SK-N-SH treated with all-trans-retinoic acid at 6 μM for 48 hours (cell line): ENCODE results near the gene FAM136A.
"Not testable (repeated sequence)": the region's sequence is repeated elsewhere in the genome, so short reads cannot be mapped to it uniquely, and the experiment has no call there.

Source experiments
- ATAC-seq: fragments of 200-7000 bp; cut with Tn5 transposase; 3 replicates; pipeline ENCODE4 v1.9.1; 2020; ENCODE audit warnings: mild to moderate bottlenecking, moderate library complexity
- ARNTL ChIP-seq: fragments of 450-650 bp; formaldehyde crosslinking; IDR thresholded peaks from 2 replicates; pipeline ENCODE4 v1.5.0; 2020; ENCODE audit warnings: low read depth, mild to moderate bottlenecking, moderate library complexity, borderline replicate concordance
- CSDC2 ChIP-seq: fragments of 250-450 bp; sonication (Bioruptor Pico); IDR thresholded peaks from 2 replicates; pipeline ENCODE4 v1.5.0; 2020; ENCODE audit warnings: mild to moderate bottlenecking, moderate library complexity
- ESRRG ChIP-seq: fragments of 250-450 bp; sonication (Bioruptor Pico); IDR thresholded peaks from 2 replicates; pipeline ENCODE4 v1.6.1; 2021; ENCODE audit warnings: mild to moderate bottlenecking
- GLIS3 ChIP-seq: fragments of 250-450 bp; sonication (Bioruptor Pico); IDR thresholded peaks from 2 replicates; pipeline ENCODE4 v1.5.0; 2020; ENCODE audit warnings: mild to moderate bottlenecking, moderate library complexity
- ISL1 ChIP-seq: fragments of 250-450 bp; sonication (Bioruptor Pico); IDR thresholded peaks from 2 replicates; pipeline ENCODE4 v2.1.2; 2022; ENCODE audit warnings: mild to moderate bottlenecking, moderate library complexity
- OSR1 ChIP-seq: fragments of 250-450 bp; sonication (Bioruptor Pico); IDR thresholded peaks from 2 replicates; pipeline ENCODE4 v1.8.0; 2022; ENCODE audit warnings: moderate library complexity, mild to moderate bottlenecking, inconsistent platforms
- PPARA ChIP-seq: fragments of 250-450 bp; sonication (Bioruptor Pico); IDR thresholded peaks from 2 replicates; pipeline ENCODE4 v1.5.0; 2020; ENCODE audit warnings: mild to moderate bottlenecking, borderline replicate concordance
- RARB ChIP-seq: fragments of 250-450 bp; sonication (Bioruptor Pico); IDR thresholded peaks from 2 replicates; pipeline ENCODE4 v1.8.0; 2021; ENCODE audit warnings: mild to moderate bottlenecking, moderate library complexity
- SNAI2 ChIP-seq: fragments of 250-450 bp; sonication (Bioruptor Pico); IDR thresholded peaks from 2 replicates; pipeline ENCODE4 v1.5.0; 2020; ENCODE audit warnings: mild to moderate bottlenecking, moderate library complexity
- TCF4 ChIP-seq: fragments of 250-450 bp; sonication (Bioruptor Pico); IDR thresholded peaks from 2 replicates; pipeline ENCODE4 v1.8.0; 2021; ENCODE audit warnings: mild to moderate bottlenecking, moderate library complexity, borderline replicate concordance
- TOX ChIP-seq: fragments of 250-450 bp; sonication (Bioruptor Pico); IDR thresholded peaks from 2 replicates; pipeline ENCODE4 v1.8.0; 2021; ENCODE audit warnings: mild to moderate bottlenecking, moderate library complexity, borderline replicate concordance
- ZC3H10 ChIP-seq: fragments of 250-450 bp; sonication (Bioruptor Pico); IDR thresholded peaks from 2 replicates; pipeline ENCODE4 v1.5.1; 2021; ENCODE audit warnings: mild to moderate bottlenecking, moderate library complexity
- ZFP3 ChIP-seq: fragments of 250-450 bp; sonication (Bioruptor Pico); IDR thresholded peaks from 2 replicates; pipeline ENCODE4 v1.5.0; 2020; ENCODE audit warnings: mild to moderate bottlenecking, moderate library complexity
- ZFP30 ChIP-seq: fragments of 450-650 bp; formaldehyde crosslinking; IDR thresholded peaks from 2 replicates; pipeline ENCODE4 v1.5.0; 2022; ENCODE audit warnings: mild to moderate bottlenecking, moderate library complexity
- ZNF565 ChIP-seq: fragments of 450-650 bp; formaldehyde crosslinking; conservative IDR thresholded peaks from 2 replicates; pipeline ENCODE4 v1.5.0; 2020; ENCODE audit warnings: low read depth, mild to moderate bottlenecking, moderate library complexity
- ZNF70 ChIP-seq: fragments of 450-650 bp; formaldehyde crosslinking; IDR thresholded peaks from 2 replicates; pipeline ENCODE4 v1.5.0; 2020; ENCODE audit warnings: mild to moderate bottlenecking, moderate library complexity
- ZNF8 ChIP-seq: fragments of 450-650 bp; formaldehyde crosslinking; IDR thresholded peaks from 2 replicates; pipeline ENCODE4 v1.5.0; 2020; ENCODE audit warnings: mild to moderate bottlenecking, moderate library complexity
- TF ChIP-seq, protein P1 (sequence below): fragments of 250-450 bp; sonication (Bioruptor Pico); IDR thresholded peaks from 2 replicates; pipeline ENCODE4 v1.5.1; 2021; ENCODE audit warnings: mild to moderate bottlenecking, moderate library complexity
- TF ChIP-seq, protein P2 (sequence below): fragments of 250-450 bp; sonication (Bioruptor Pico); IDR thresholded peaks from 2 replicates; pipeline ENCODE4 v1.5.0; 2020; ENCODE audit warnings: mild to moderate bottlenecking, moderate library complexity
- TF ChIP-seq, protein P3 (sequence below): fragments of 250-450 bp; sonication (Bioruptor Pico); IDR thresholded peaks from 2 replicates; pipeline ENCODE4 v1.8.0; 2020; ENCODE audit warnings: mild to moderate bottlenecking, moderate library complexity, borderline replicate concordance
- TF ChIP-seq, protein P4 (sequence below): fragments of 250-450 bp; sonication (Bioruptor Pico); IDR thresholded peaks from 2 replicates; pipeline ENCODE4 v1.5.1; 2020; ENCODE audit warnings: low read depth, mild to moderate bottlenecking, moderate library complexity
- TF ChIP-seq, protein P5 (sequence below): fragments of 250-450 bp; sonication (Bioruptor Pico); IDR thresholded peaks from 2 replicates; pipeline ENCODE4 v1.8.0; 2021; ENCODE audit warnings: low read depth, mild to moderate bottlenecking, moderate library complexity, borderline replicate concordance

The FAM136A gene

DNA sequence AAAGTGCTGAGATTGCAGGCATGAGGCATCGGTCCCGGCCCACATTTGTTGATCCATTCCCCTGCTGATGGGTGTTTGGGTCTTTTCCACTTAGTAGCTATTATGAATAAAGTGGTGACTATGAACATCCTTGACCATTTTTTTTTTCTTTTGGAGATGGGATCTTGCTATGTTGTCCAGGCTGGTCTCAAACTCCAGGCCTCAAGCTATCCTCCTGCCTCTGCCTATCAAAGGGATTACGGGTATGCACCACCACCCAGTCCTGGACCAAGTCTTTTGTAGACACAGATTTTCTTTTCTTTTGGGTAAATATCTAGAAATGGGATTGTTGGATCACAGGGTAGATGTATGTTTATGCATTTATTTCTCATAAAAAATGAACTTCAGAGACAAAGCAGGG lies 1.3 kb upstream of the FAM136A start:
- no peak for ATAC-seq
- TF ChIP-seq, protein P1, sequence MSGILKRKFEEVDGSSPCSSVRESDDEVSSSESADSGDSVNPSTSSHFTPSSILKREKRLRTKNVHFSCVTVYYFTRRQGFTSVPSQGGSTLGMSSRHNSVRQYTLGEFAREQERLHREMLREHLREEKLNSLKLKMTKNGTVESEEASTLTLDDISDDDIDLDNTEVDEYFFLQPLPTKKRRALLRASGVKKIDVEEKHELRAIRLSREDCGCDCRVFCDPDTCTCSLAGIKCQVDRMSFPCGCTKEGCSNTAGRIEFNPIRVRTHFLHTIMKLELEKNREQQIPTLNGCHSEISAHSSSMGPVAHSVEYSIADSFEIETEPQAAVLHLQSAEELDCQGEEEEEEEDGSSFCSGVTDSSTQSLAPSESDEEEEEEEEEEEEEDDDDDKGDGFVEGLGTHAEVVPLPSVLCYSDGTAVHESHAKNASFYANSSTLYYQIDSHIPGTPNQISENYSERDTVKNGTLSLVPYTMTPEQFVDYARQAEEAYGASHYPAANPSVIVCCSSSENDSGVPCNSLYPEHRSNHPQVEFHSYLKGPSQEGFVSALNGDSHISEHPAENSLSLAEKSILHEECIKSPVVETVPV (CRISPR knock-in tag), result no peak
- TF ChIP-seq, protein P2, sequence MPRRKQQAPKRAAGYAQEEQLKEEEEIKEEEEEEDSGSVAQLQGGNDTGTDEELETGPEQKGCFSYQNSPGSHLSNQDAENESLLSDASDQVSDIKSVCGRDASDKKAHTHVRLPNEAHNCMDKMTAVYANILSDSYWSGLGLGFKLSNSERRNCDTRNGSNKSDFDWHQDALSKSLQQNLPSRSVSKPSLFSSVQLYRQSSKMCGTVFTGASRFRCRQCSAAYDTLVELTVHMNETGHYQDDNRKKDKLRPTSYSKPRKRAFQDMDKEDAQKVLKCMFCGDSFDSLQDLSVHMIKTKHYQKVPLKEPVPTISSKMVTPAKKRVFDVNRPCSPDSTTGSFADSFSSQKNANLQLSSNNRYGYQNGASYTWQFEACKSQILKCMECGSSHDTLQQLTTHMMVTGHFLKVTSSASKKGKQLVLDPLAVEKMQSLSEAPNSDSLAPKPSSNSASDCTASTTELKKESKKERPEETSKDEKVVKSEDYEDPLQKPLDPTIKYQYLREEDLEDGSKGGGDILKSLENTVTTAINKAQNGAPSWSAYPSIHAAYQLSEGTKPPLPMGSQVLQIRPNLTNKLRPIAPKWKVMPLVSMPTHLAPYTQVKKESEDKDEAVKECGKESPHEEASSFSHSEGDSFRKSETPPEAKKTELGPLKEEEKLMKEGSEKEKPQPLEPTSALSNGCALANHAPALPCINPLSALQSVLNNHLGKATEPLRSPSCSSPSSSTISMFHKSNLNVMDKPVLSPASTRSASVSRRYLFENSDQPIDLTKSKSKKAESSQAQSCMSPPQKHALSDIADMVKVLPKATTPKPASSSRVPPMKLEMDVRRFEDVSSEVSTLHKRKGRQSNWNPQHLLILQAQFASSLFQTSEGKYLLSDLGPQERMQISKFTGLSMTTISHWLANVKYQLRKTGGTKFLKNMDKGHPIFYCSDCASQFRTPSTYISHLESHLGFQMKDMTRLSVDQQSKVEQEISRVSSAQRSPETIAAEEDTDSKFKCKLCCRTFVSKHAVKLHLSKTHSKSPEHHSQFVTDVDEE (CRISPR knock-in tag), result no peak
- no peak for TF ChIP-seq ZNF565
- TF ChIP-seq ARNTL, result no peak
- no peak for TF ChIP-seq TOX (CRISPR knock-in tag)
- TF ChIP-seq, protein P3, sequence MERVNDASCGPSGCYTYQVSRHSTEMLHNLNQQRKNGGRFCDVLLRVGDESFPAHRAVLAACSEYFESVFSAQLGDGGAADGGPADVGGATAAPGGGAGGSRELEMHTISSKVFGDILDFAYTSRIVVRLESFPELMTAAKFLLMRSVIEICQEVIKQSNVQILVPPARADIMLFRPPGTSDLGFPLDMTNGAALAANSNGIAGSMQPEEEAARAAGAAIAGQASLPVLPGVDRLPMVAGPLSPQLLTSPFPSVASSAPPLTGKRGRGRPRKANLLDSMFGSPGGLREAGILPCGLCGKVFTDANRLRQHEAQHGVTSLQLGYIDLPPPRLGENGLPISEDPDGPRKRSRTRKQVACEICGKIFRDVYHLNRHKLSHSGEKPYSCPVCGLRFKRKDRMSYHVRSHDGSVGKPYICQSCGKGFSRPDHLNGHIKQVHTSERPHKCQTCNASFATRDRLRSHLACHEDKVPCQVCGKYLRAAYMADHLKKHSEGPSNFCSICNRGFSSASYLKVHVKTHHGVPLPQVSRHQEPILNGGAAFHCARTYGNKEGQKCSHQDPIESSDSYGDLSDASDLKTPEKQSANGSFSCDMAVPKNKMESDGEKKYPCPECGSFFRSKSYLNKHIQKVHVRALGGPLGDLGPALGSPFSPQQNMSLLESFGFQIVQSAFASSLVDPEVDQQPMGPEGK (CRISPR knock-in tag), result no peak
- TF ChIP-seq ESRRG (CRISPR knock-in tag), result no peak
- TF ChIP-seq ZFP3 (CRISPR knock-in tag), result no peak
- TF ChIP-seq, protein P4, sequence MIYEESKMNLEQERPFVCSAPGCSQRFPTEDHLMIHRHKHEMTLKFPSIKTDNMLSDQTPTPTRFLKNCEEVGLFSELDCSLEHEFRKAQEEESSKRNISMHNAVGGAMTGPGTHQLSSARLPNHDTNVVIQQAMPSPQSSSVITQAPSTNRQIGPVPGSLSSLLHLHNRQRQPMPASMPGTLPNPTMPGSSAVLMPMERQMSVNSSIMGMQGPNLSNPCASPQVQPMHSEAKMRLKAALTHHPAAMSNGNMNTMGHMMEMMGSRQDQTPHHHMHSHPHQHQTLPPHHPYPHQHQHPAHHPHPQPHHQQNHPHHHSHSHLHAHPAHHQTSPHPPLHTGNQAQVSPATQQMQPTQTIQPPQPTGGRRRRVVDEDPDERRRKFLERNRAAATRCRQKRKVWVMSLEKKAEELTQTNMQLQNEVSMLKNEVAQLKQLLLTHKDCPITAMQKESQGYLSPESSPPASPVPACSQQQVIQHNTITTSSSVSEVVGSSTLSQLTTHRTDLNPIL (CRISPR knock-in tag), result no peak
- no peak for TF ChIP-seq PPARA (CRISPR knock-in tag)
- TF ChIP-seq GLIS3, result no peak
- TF ChIP-seq TCF4 (CRISPR knock-in tag), result no peak
- no peak for TF ChIP-seq ZNF70 (CRISPR knock-in tag)
- no peak for TF ChIP-seq SNAI2
- TF ChIP-seq ISL1 (CRISPR knock-in tag), result no peak
- no peak for TF ChIP-seq RARB (CRISPR knock-in tag)
- no peak for TF ChIP-seq CSDC2 (CRISPR knock-in tag)
- TF ChIP-seq OSR1, result no peak
- TF ChIP-seq ZC3H10 (CRISPR knock-in tag), result no peak
- TF ChIP-seq ZNF8 (CRISPR knock-in tag), result no peak

DNA sequence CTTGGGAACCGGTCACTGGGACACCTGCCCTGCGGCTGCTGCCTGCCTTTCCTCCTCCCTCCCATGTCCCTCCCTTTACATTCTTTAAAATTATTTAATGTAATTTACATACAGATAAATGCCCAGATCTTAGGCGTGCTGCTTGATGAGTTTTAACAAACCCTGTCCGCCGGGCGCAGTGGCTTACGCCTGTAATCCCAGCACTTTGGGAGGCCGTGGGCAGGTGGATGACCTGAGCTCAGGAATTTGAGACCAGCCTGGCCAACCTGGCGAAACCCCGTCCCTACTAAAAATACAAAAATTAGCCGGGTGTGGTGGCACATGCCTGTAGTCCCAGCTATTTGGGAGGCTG lies 304 bp upstream of the FAM136A start:
- not testable (repeated sequence) for ATAC-seq

DNA sequence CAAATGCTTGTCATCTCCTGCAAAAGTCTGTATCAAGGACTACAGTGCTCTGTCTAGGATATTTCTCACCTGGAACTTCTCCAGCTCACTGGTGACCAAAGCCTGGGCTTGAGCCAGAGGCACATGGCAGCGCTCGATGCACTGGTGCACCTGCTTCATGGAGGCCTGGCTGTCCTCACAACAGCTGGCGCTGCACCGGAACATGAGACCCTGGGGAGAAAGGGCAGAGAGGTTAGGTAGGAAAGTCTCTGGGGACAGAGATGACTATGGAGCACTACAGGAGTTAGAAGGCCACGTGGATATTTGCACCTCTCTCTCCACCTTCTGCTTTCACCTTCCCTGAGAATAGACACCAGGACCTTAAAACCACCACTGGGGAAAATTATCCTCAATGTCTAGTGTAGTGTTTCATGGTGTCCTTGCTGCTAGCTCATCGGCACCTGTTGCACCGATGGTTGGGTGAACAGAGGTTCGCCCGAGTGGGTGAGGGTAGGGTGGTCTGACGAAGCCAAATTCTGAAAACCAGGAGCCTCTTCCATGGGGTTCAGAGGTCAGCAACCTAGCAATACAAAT lies 1.0 kb downstream of the FAM136A start:
- TF ChIP-seq ZFP30 (CRISPR knock-in tag) (no peak), SNAI2 (no peak)
- TF ChIP-seq, protein P1 (CRISPR knock-in tag), result no peak
- TF ChIP-seq, protein P5, sequence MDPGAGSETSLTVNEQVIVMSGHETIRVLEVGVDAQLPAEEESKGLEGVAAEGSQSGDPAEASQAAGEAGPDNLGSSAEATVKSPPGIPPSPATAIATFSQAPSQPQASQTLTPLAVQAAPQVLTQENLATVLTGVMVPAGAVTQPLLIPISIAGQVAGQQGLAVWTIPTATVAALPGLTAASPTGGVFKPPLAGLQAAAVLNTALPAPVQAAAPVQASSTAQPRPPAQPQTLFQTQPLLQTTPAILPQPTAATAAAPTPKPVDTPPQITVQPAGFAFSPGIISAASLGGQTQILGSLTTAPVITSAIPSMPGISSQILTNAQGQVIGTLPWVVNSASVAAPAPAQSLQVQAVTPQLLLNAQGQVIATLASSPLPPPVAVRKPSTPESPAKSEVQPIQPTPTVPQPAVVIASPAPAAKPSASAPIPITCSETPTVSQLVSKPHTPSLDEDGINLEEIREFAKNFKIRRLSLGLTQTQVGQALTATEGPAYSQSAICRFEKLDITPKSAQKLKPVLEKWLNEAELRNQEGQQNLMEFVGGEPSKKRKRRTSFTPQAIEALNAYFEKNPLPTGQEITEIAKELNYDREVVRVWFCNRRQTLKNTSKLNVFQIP (CRISPR knock-in tag), result no peak
- no peak for ATAC-seq

DNA sequence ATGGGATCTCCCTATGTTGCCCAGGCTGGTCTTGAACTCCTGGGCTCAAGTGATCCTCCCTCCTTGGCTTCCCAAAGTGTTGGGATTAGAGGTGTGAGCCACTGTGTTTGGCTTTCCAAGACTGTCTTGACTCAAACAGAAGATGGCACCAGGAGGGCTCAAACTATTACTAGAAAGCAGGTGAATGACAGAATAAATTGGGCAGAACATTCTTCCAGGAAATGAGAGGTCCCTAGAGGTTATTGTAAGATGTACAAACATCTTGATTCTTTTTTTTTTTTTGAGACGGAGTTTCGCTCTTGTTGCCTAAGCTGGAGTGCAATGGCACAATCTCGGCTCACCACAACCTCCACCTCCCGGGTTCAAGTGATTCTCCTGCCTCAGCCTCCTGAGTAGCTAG lies 4.0 kb downstream of the FAM136A start:
- ATAC-seq, result not testable (repeated sequence)
